CD4-positive, alpha-beta T cell (primary cell): ENCODE data around the gene PLEK. TPM values are rescaled to one million over a fixed set of nuclear protein-coding genes. Genes with fewer than 3 reads are reported as not detected.
"Not testable (repeated sequence)": the region's sequence is repeated elsewhere in the genome, so short reads cannot be mapped to it uniquely, and the experiment has no call there.

Source experiments
- ATAC-seq: fragments of 200-7000 bp; cut with Tn5 transposase; one replicate; pipeline ENCODE4 v1.10.0; 2022; ENCODE audit warnings: mild to moderate bottlenecking; ENCODE audit not compliant: poor library complexity
- CTCF ChIA-PET: fragments of 350-600 bp; sonication (Branson Sonifier 250); formaldehyde crosslinking; loops from one replicate; lab custom pipeline; 2021; ENCODE audit warnings: antibody characterized with exemption, inconsistent platforms; lab: Charles Lee
- POLR2A ChIA-PET: fragments of 350-600 bp; sonication (Branson Sonifier 250); formaldehyde crosslinking; loops from one replicate; lab custom pipeline; 2021; ENCODE audit warnings: antibody characterized with exemption, inconsistent platforms; lab: Charles Lee
- DNase-seq, 14 experiments: peaks; one replicate each; pipeline ENCODE4 v3.0.0-alpha.2; 2013 to 2020; ENCODE audit warnings: mixed read lengths in 2 of 14
- H3K27ac ChIP-seq, 2 donors: one replicate each; pipeline versions ENCODE4 v1.5.1 to v1.7.0; 2013; ENCODE audit warnings: low read length in 2 of 2, low read depth in 1 of 2, mild to moderate bottlenecking in 1 of 2
- H3K27me3 ChIP-seq, 2 experiments: 1 replicate in 1 of 2; 2 replicates in 1 of 2; pipeline versions ENCODE4 v1.6.1 to v1.7.0; 2013; ENCODE audit warnings: low read length in 2 of 2, control low read depth in 1 of 2, mild to moderate bottlenecking in 1 of 2, moderate library complexity in 1 of 2; ENCODE audit not compliant: insufficient read depth in 2 of 2, control insufficient read depth in 1 of 2
- H3K36me3 ChIP-seq: one replicate; pipeline ENCODE4 v1.6.1; 2013; ENCODE audit warnings: low read length, control low read depth; ENCODE audit not compliant: insufficient read depth
- H3K4me1 ChIP-seq: one replicate; pipeline ENCODE4 v1.6.1; 2013; ENCODE audit warnings: low read length, control low read depth; ENCODE audit not compliant: insufficient read depth
- H3K4me3 ChIP-seq: one replicate; pipeline ENCODE4 v1.5.1; 2013; ENCODE audit warnings: mild to moderate bottlenecking, low read length, moderate library complexity
- H3K9me3 ChIP-seq, 2 experiments: 1 replicate in 1 of 2; 2 replicates in 1 of 2; pipeline versions ENCODE4 v1.6.1 to v1.7.0; 2013; ENCODE audit warnings: low read length in 2 of 2, mild to moderate bottlenecking in 2 of 2, control low read depth in 1 of 2, moderate library complexity in 1 of 2; ENCODE audit not compliant: control insufficient read depth in 1 of 2, insufficient read depth in 1 of 2
- H3K27ac Mint-ChIP-seq: one replicate; pipeline ENCODE4 v1.8.0; 2020; ENCODE audit warnings: mixed read lengths
- H3K27me3 Mint-ChIP-seq: one replicate; pipeline ENCODE4 v1.8.0; 2021; ENCODE audit warnings: mixed read lengths
- H3K36me3 Mint-ChIP-seq: one replicate; pipeline ENCODE4 v1.8.0; 2021; ENCODE audit warnings: low read depth, mixed read lengths
- H3K4me1 Mint-ChIP-seq: one replicate; pipeline ENCODE4 v1.8.0; 2021; ENCODE audit warnings: low read depth, mixed read lengths
- H3K4me3 Mint-ChIP-seq: one replicate; pipeline ENCODE4 v1.8.0; 2020; ENCODE audit warnings: mild to moderate bottlenecking, mixed read lengths
- H3K9me3 Mint-ChIP-seq: one replicate; pipeline ENCODE4 v1.8.0; 2020; ENCODE audit warnings: mixed read lengths
- intact Hi-C, 2 experiments: fragments of 100-400 bp; cut with DNase I in 1 of 2; cut with micrococcal nuclease in 1 of 2; formaldehyde crosslinking; loops; one replicate each; pipeline versions ENCODE4 v1.15.1 to v1.9.0; 2023 to 2025; cut with DNase I, micrococcal nuclease
- total RNA-seq, 174 experiments: library from RNA in 2 of 174; stranded (reverse) in 2 of 174; gene quantifications; one replicate each; pipeline ENCODE4 v1.2.3 and lab custom pipeline; 2021 to 2026
- TF ChIP-seq, protein P1 (sequence below): fragments of 200-600 bp; IDR thresholded peaks from one replicate; pipeline ENCODE4 v1.8.0; 2022; ENCODE audit warnings: antibody characterized with exemption, mild to moderate bottlenecking

Gene PLEK
- total RNA-seq, 2 experiments from 2014 or later: 5.3 to 6.3 TPM

- no peaks in the 10 kb centered on the region for H3K9me3 Mint-ChIP-seq
Observed at GRCh38 chr2:68374184-68374583, 9.1 kb downstream of the PLEK start.

DNA sequence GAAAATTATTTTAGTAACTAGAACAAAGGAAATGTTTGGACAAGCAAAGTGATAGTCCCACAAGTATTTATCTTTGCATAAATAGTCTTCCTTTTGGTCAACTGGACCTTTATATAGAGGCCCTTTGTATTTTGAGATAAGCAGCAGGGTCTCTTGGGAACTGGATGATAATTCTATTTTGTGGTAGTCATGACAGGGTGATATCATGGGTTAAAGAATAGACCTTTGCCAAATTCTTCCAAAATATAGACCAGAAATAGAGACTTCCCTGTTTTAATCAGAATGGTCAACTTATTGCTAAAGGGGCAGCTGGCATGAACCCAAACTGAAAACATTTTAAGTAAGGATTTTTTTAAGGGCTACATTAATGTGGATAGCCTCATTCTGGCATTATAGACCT lies 10.5 kb downstream of the PLEK start:
- DNase-seq (no peak), ATAC-seq (no peak)
- intact Hi-C loops: no loop called here
- H3K27me3 ChIP-seq: no peaks in the 10 kb centered on the region
- no peak overlapping the region for H3K4me3 Mint-ChIP-seq
- no peak overlapping the region for H3K27ac Mint-ChIP-seq
- TF ChIP-seq, protein P1, sequence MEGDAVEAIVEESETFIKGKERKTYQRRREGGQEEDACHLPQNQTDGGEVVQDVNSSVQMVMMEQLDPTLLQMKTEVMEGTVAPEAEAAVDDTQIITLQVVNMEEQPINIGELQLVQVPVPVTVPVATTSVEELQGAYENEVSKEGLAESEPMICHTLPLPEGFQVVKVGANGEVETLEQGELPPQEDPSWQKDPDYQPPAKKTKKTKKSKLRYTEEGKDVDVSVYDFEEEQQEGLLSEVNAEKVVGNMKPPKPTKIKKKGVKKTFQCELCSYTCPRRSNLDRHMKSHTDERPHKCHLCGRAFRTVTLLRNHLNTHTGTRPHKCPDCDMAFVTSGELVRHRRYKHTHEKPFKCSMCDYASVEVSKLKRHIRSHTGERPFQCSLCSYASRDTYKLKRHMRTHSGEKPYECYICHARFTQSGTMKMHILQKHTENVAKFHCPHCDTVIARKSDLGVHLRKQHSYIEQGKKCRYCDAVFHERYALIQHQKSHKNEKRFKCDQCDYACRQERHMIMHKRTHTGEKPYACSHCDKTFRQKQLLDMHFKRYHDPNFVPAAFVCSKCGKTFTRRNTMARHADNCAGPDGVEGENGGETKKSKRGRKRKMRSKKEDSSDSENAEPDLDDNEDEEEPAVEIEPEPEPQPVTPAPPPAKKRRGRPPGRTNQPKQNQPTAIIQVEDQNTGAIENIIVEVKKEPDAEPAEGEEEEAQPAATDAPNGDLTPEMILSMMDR: no peak
- H3K27me3 Mint-ChIP-seq: peaks cover 4% of the 10 kb centered on the region
- ChIA-PET POLR2A (no interaction called here), CTCF (no interaction called here)
- H3K4me1 ChIP-seq: peaks cover 29% of the 10 kb centered on the region
- no peaks in the 10 kb centered on the region for H3K9me3 Mint-ChIP-seq
- H3K36me3 ChIP-seq: no peaks in the 10 kb centered on the region
- H3K4me3 ChIP-seq: no peak overlapping the region
- peaks cover 8% of the 10 kb centered on the region for H3K4me1 Mint-ChIP-seq
- H3K36me3 Mint-ChIP-seq: no peaks in the 10 kb centered on the region
- no peak overlapping the region for H3K27ac ChIP-seq
- no peaks in the 10 kb centered on the region for H3K9me3 ChIP-seq

More at GRCh38 chr2:68374184-68374583, 9.1 kb downstream of the PLEK start:
- Histone ChIP-seq H3K9me3 (peaks cover 0 to 3% of the 10 kb centered on the region in 2 experiments), H3K36me3 (no peaks in the 10 kb centered on the region), H3K4me1 (peaks cover 23% of the 10 kb centered on the region), H3K4me3 (no peak overlapping the region), H3K27me3 (no peaks in the 10 kb centered on the region), H3K27ac (no peak overlapping the region)
- CTCF ChIA-PET: no interaction called here
- POLR2A ChIA-PET: no interaction called here
- peaks cover 4% of the 10 kb centered on the region for H3K27me3 Mint-ChIP-seq
- ATAC-seq: no peak
- H3K4me1 Mint-ChIP-seq: no peaks in the 10 kb centered on the region
- TF ChIP-seq, protein P1: no peak
- intact Hi-C loops: no loop called here
- no peak overlapping the region for H3K27ac Mint-ChIP-seq
- DNase-seq: no peak
- no peaks in the 10 kb centered on the region for H3K36me3 Mint-ChIP-seq
- no peak overlapping the region for H3K4me3 Mint-ChIP-seq

DNA sequence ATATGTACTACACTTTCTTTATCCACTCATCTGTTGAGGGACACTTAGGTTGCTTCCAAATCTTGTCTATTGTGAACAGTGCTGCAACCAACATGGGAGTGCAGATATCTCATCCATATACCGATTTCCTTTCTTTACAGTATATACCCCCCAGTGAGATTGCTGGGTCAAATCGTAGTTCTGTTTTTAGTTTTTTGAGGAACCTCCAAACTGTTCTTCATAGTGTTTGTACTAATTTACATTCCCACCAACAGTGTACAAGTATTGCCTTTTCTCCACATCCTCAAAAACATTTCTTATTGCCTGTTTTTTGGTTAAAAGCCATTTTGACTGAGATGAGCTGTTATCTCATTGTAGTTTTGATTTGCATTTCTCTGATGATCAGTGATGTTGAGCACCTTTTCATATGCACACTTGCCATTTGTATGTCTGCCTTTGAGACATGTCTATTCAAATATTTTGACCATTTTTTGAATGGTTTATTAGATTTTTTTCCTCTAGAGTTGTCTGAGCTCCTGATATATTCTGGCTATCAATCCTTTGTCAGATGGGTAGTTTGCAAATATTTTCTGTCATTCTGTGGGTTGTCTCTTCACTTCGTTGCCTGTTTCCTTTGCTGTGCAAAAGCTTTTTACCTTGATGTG lies 12.2 kb downstream of the PLEK start:
- no peaks in the 10 kb centered on the region for H3K9me3 Mint-ChIP-seq
- no peaks in the 10 kb centered on the region for H3K36me3 Mint-ChIP-seq
- Histone ChIP-seq H3K27me3 (no peaks in the 10 kb centered on the region), H3K36me3 (no peaks in the 10 kb centered on the region), H3K27ac (no peak overlapping the region), H3K4me3 (no peak overlapping the region), H3K4me1 (peaks cover 32% of the 10 kb centered on the region), H3K9me3 (no peaks in the 10 kb centered on the region)
- ChIA-PET POLR2A (no interaction called here), CTCF (no interaction called here)
- intact Hi-C loops: no loop called here
- H3K27ac Mint-ChIP-seq: no peak overlapping the region
- H3K4me3 Mint-ChIP-seq: no peak overlapping the region
- DNase-seq (no peak), ATAC-seq (no peak)
- peaks cover 8% of the 10 kb centered on the region for H3K4me1 Mint-ChIP-seq
- H3K27me3 Mint-ChIP-seq: peaks cover 4% of the 10 kb centered on the region
- TF ChIP-seq, protein P1: no peak

GRCh38 chr2:68378779-68379178 lies 13.7 kb downstream of the PLEK start:
- H3K27me3 Mint-ChIP-seq, H3K4me1 Mint-ChIP-seq, H3K9me3 Mint-ChIP-seq, H3K27me3 ChIP-seq, H3K9me3 ChIP-seq, H3K36me3 Mint-ChIP-seq, ATAC-seq, POLR2A ChIA-PET, H3K4me3 Mint-ChIP-seq, H3K27ac Mint-ChIP-seq, H3K36me3 ChIP-seq, CTCF ChIA-PET, H3K27ac ChIP-seq, intact Hi-C loops, H3K4me3 ChIP-seq, DNase-seq: not testable (repeated sequence)
- H3K4me1 ChIP-seq: peaks cover 33% of the 10 kb centered on the region
